Gastrocnemius medialis (tissue), 4 donors: ENCODE measurements around the gene CEMP1.
"Not testable (repeated sequence)": the region's sequence is repeated elsewhere in the genome, so short reads cannot be mapped to it uniquely, and the experiment has no call there.

Experiments
- POLR2A ChIP-seq, 2 donors: fragments of 450-650 bp; IDR thresholded peaks; one replicate each; pipeline ENCODE4 v1.6.1; 2017; ENCODE audit warnings: antibody characterized with exemption in 2 of 2, mild to moderate bottlenecking in 2 of 2, moderate library complexity in 2 of 2
- TF ChIP-seq, protein P1 (sequence below), 5 experiments: fragments of 450-650 bp in 3 of 5; fragments of 200-600 bp in 2 of 5; sonication (generic) in 2 of 5; IDR thresholded peaks in 4 of 5; conservative IDR thresholded peaks in 1 of 5; 1 replicate in 4 of 5; 2 replicates in 1 of 5; pipeline ENCODE4 v1.5.1; 2016 to 2019; ENCODE audit warnings: antibody characterized with exemption in 5 of 5, mild to moderate bottlenecking in 3 of 5, moderate library complexity in 3 of 5

- TF ChIP-seq, protein P1, sequence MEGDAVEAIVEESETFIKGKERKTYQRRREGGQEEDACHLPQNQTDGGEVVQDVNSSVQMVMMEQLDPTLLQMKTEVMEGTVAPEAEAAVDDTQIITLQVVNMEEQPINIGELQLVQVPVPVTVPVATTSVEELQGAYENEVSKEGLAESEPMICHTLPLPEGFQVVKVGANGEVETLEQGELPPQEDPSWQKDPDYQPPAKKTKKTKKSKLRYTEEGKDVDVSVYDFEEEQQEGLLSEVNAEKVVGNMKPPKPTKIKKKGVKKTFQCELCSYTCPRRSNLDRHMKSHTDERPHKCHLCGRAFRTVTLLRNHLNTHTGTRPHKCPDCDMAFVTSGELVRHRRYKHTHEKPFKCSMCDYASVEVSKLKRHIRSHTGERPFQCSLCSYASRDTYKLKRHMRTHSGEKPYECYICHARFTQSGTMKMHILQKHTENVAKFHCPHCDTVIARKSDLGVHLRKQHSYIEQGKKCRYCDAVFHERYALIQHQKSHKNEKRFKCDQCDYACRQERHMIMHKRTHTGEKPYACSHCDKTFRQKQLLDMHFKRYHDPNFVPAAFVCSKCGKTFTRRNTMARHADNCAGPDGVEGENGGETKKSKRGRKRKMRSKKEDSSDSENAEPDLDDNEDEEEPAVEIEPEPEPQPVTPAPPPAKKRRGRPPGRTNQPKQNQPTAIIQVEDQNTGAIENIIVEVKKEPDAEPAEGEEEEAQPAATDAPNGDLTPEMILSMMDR (IDR thresholded peaks at IDR 0.05 in 4 of 5, conservative IDR thresholded peaks at IDR 0.05 in 1 of 5): not testable (repeated sequence)
- not testable (repeated sequence) for TF ChIP-seq POLR2A (IDR thresholded peaks at IDR 0.05)
Measured at GRCh38 chr16:2533142-2533755, 2.0 kb upstream of the CEMP1 start.
